Fibroblast of pulmonary artery (primary cell): ENCODE measurements around the gene ITPR2.
A peak's percentile ranks its signal among the peaks of the same experiment; 100 is the strongest.

Experiments used
- DNase-seq: peaks from one replicate; pipeline ENCODE4 v3.0.0-alpha.2; 2010; ENCODE audit warnings: low read depth
- H3K4me3 ChIP-seq: replicated peaks from 2 replicates; pipeline ENCODE4 v1.5.1; 2011; ENCODE audit warnings: low read depth, mild to moderate bottlenecking, control low read depth, low read length, moderate library complexity
- TF ChIP-seq, protein P1 (sequence below): IDR thresholded peaks from 2 replicates; pipeline ENCODE4 v1.5.1; 2011; ENCODE audit warnings: mild to moderate bottlenecking, control low read depth, low read length, inconsistent platforms; ENCODE audit errors: missing control alignments

ITPR2 gene

DNA sequence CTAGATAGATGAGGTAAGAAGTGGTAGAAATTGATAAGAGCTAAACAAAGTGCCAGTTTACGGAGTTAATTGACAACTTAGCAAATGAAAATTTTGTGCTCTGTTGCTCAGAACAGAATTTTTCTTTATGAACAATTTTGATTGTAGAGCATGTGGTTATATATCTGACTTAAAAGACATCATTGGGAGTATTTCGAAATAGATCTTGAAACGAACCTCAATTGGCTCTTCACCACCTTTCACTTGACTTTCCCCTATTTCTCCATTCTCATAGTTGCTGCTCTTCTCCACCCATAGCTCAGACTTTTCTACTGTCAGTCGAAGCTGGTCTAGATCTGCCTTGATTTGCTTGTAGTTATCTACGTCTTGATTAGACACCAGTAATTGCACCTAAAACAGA lies 212.1 kb downstream of the ITPR2 start:
- no peak overlapping the region for H3K4me3 ChIP-seq
- no peak for DNase-seq
- TF ChIP-seq, protein P1, sequence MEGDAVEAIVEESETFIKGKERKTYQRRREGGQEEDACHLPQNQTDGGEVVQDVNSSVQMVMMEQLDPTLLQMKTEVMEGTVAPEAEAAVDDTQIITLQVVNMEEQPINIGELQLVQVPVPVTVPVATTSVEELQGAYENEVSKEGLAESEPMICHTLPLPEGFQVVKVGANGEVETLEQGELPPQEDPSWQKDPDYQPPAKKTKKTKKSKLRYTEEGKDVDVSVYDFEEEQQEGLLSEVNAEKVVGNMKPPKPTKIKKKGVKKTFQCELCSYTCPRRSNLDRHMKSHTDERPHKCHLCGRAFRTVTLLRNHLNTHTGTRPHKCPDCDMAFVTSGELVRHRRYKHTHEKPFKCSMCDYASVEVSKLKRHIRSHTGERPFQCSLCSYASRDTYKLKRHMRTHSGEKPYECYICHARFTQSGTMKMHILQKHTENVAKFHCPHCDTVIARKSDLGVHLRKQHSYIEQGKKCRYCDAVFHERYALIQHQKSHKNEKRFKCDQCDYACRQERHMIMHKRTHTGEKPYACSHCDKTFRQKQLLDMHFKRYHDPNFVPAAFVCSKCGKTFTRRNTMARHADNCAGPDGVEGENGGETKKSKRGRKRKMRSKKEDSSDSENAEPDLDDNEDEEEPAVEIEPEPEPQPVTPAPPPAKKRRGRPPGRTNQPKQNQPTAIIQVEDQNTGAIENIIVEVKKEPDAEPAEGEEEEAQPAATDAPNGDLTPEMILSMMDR = no peak

- DNase-seq = no peak
- no peak overlapping the region for H3K4me3 ChIP-seq
These were observed 215.5 kb downstream of the ITPR2 start for GRCh38 chr12:26617513-26617912.

GRCh38 chr12:26614011-26614616 lies 218.9 kb downstream of the ITPR2 start:
- DNase-seq = peak; percentile 52
- TF ChIP-seq, protein P1 = peak; percentile 73
- no peak overlapping the region for H3K4me3 ChIP-seq

More at GRCh38 chr12:26617513-26617912, 215.5 kb downstream of the ITPR2 start:
- TF ChIP-seq, protein P1 = no peak

- DNase-seq = peak; percentile 13
- TF ChIP-seq, protein P1 = no peak
- H3K4me3 ChIP-seq = no peak overlapping the region
These were observed 220.8 kb downstream of the ITPR2 start for GRCh38 chr12:26612203-26612602.

DNA sequence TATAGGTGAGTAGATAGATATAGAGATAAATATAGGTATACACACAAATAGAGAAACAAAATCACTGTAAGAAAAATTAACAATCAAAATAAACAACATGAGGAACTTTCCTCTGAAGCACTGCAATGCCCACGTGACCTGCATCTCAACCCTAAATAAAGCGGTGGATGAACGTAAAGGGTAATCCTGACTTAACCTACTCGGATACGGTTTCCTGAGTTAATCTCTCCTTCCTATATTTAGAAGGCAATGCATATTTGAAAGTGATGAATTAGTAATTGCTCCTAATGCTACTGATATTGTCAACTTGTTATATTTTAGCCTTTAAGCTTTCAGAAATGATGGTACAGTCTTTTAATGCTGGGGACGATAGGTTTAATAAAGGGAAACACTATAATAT lies 221.4 kb downstream of the ITPR2 start:
- no peak overlapping the region for H3K4me3 ChIP-seq
- DNase-seq = no peak
- TF ChIP-seq, protein P1 = no peak

DNA sequence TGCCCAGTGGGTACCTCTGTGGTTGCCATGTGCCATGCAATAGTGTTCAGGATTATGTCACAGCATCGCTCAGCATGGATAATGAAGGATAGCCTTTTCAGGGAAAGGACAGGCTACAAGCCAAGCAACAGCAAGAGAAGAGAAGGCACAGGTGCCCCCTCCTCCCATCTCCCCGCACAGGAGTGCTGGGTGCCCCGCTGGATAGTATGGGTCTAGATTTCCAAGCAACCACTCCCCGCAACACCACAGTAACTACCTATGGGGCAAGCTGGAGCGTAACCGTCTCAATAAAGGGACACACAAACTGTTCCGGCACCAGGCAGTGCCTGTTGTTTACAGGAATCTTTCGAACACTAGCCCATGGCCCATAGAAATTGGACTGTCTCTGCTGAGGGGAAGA lies 222.2 kb downstream of the ITPR2 start:
- TF ChIP-seq, protein P1 = no peak
- DNase-seq = no peak

GRCh38 chr12:26609986-26610385 lies 223.0 kb downstream of the ITPR2 start:
- TF ChIP-seq, protein P1 = no peak
- no peak overlapping the region for H3K4me3 ChIP-seq
- no peak for DNase-seq

More for the DNA sequence above, 222.2 kb downstream of the ITPR2 start:
- no peak overlapping the region for H3K4me3 ChIP-seq
